NT2/D1 (cell line): ENCODE measurements around the gene SUV39H2.

Source experiments
- DNase-seq: peaks from one replicate; pipeline ENCODE4 v3.0.0-alpha.2; 2011; ENCODE audit warnings: low read depth, low spot score
- H3K27me3 ChIP-seq: 2 replicates; pipeline ENCODE4 v1.6.0; 2011; ENCODE audit warnings: mild to moderate bottlenecking; ENCODE audit not compliant: insufficient read length, insufficient read depth
- H3K36me3 ChIP-seq: 2 replicates; pipeline ENCODE4 v1.6.1; 2011; ENCODE audit warnings: mild to moderate bottlenecking, low read length, mixed read lengths; ENCODE audit not compliant: insufficient read depth, insufficient read length
- H3K4me1 ChIP-seq: 2 replicates; pipeline ENCODE4 v1.5.1; 2011; ENCODE audit not compliant: insufficient read depth, insufficient read length
- H3K4me3 ChIP-seq: 2 replicates; pipeline ENCODE4 v1.5.1; 2011; ENCODE audit warnings: low read depth; ENCODE audit not compliant: insufficient read length
- H3K9ac ChIP-seq: 2 replicates; pipeline ENCODE4 v1.6.0; 2011; ENCODE audit warnings: low read depth; ENCODE audit not compliant: insufficient read length
- H3K9me3 ChIP-seq: 2 replicates; pipeline ENCODE4 v1.5.1; 2011; ENCODE audit warnings: mild to moderate bottlenecking, low read length; ENCODE audit not compliant: insufficient read depth
- SUZ12 ChIP-seq: IDR thresholded peaks from 2 replicates; pipeline ENCODE4 v1.6.1; 2011; ENCODE audit not compliant: insufficient read length, insufficient read depth; ENCODE audit errors: extremely low read depth
- YY1 ChIP-seq: IDR thresholded peaks from 2 replicates; pipeline ENCODE4 v1.6.1; 2011; ENCODE audit not compliant: insufficient read length, insufficient read depth
- ZNF274 ChIP-seq: IDR thresholded peaks from 2 replicates; pipeline ENCODE4 v1.6.1; 2011; ENCODE audit warnings: mild to moderate bottlenecking, low read depth, low read length

Gene SUV39H2

DNA sequence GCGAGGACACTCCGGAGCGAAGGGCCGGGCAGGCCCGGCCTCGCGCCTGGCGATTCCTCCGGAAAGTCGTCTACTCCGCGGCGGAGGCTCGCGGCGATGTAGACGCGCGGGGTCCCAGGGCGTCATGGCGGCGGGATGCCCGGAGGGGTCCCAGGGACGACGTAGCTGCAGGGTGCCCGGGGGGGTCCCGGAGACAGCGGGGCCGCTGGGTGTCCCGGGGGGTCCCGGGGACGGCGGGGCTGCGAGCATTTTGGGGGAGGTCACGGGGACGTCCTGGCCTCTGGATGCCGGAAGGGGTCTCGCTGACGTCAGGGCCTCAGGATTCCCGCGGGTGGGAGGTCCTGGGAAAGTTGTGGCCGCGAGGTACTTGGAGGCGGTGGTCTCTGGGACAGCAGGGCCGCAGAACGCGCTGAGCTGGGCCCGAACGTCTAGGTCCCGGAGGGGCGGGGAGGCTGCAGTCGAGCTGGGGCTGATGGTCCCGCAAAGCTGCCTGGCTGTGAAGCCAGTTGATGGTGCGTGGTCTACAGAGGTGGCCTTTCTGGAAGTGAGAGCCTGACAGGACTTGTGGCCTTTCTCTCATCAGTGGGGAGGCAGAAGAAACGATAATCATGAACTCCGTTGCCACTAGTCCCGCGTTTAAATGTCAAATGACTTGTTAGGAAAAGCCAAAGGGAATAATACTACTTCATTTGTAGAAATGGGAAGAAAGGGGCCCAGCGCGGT is 39.9 kb upstream of the SUV39H2 start:
- H3K36me3 ChIP-seq = peaks cover 42% of the 10 kb centered on the region
- H3K27me3 ChIP-seq = no peaks in the 10 kb centered on the region
- peak overlapping the region; percentile 98 for H3K4me3 ChIP-seq
- DNase-seq = no peak
- no peaks in the 10 kb centered on the region for H3K4me1 ChIP-seq
- TF ChIP-seq YY1 = no peak
- TF ChIP-seq SUZ12 = no peak
- no peak for TF ChIP-seq ZNF274
- H3K9me3 ChIP-seq = no peaks in the 10 kb centered on the region
- peak overlapping the region; percentile 98 for H3K9ac ChIP-seq

DNA sequence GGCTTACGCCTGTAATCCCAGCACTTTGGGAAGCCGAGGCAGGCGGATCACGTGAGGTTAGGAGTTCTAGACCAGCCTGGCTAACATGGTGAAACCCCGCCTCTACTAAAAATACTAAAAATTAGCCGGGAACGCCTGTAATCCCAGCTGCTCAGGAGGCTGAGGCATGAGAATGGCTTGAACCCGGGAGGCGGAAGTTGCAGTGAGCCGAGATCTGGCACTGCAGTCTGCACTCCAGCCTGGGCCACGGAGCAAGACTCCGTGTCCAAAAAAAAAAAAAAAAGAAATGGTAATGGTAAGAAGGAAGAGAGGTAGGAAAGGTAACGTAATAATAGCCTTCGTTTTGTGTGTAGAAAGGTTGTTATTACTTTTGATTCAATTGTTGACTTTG is 39.4 kb upstream of the SUV39H2 start:
- H3K27me3 ChIP-seq = no peaks in the 10 kb centered on the region
- H3K4me3 ChIP-seq = peak overlapping the region; percentile 98
- H3K4me1 ChIP-seq = no peaks in the 10 kb centered on the region
- H3K36me3 ChIP-seq = peaks cover 48% of the 10 kb centered on the region
- no peaks in the 10 kb centered on the region for H3K9me3 ChIP-seq
- H3K9ac ChIP-seq = peak overlapping the region; percentile 98
- no peak for DNase-seq
- TF ChIP-seq YY1 (no peak), ZNF274 (no peak), SUZ12 (no peak)

GRCh38 chr10:14840178-14840577 is 38.5 kb upstream of the SUV39H2 start:
- Histone ChIP-seq H3K4me3 (no peak overlapping the region), H3K27me3 (no peaks in the 10 kb centered on the region), H3K9me3 (no peaks in the 10 kb centered on the region), H3K9ac (no peak overlapping the region), H3K4me1 (no peaks in the 10 kb centered on the region), H3K36me3 (peaks cover 56% of the 10 kb centered on the region)
- no peak for DNase-seq
- TF ChIP-seq SUZ12 = no peak
- TF ChIP-seq ZNF274 = no peak
- no peak for TF ChIP-seq YY1

GRCh38 chr10:14843327-14843988 is 35.2 kb upstream of the SUV39H2 start:
- no peak for DNase-seq
- no peak overlapping the region for H3K9ac ChIP-seq
- H3K9me3 ChIP-seq = no peaks in the 10 kb centered on the region
- peaks cover 71% of the 10 kb centered on the region for H3K36me3 ChIP-seq
- no peak overlapping the region for H3K4me3 ChIP-seq
- H3K27me3 ChIP-seq = no peaks in the 10 kb centered on the region
- TF ChIP-seq ZNF274 (no peak), SUZ12 (no peak), YY1 (no peak)
- H3K4me1 ChIP-seq = no peaks in the 10 kb centered on the region

GRCh38 chr10:14844948-14845347 is 33.7 kb upstream of the SUV39H2 start:
- Histone ChIP-seq H3K36me3 (peaks cover 77% of the 10 kb centered on the region), H3K4me3 (no peak overlapping the region), H3K27me3 (no peaks in the 10 kb centered on the region), H3K9me3 (no peaks in the 10 kb centered on the region), H3K4me1 (no peaks in the 10 kb centered on the region), H3K9ac (no peak overlapping the region)
- TF ChIP-seq YY1 = no peak
- no peak for TF ChIP-seq ZNF274
- no peak for TF ChIP-seq SUZ12
- no peak for DNase-seq

DNA sequence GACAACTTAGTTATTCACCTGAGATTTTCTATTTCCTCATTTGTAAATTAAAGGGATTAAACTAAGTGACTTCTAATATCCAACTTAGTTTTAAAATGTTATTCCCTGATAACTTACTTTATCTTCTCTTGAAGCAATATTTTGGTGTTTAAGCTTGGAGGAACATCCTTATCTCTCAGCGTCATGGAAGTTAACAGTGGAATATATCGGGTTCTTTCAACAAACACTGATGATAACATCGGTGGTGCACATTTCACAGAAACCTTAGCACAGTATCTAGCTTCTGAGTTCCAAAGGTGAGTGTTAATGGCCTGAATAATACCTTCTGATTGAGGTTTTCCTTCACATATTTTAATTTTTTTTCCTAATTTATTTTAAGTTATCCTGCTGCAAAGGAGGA is 26.4 kb upstream of the SUV39H2 start:
- Histone ChIP-seq H3K9me3 (no peaks in the 10 kb centered on the region), H3K4me1 (no peaks in the 10 kb centered on the region), H3K4me3 (no peak overlapping the region), H3K27me3 (no peaks in the 10 kb centered on the region), H3K36me3 (peaks cover 52% of the 10 kb centered on the region), H3K9ac (no peak overlapping the region)
- TF ChIP-seq YY1 (no peak), SUZ12 (no peak), ZNF274 (no peak)
- no peak for DNase-seq

DNA sequence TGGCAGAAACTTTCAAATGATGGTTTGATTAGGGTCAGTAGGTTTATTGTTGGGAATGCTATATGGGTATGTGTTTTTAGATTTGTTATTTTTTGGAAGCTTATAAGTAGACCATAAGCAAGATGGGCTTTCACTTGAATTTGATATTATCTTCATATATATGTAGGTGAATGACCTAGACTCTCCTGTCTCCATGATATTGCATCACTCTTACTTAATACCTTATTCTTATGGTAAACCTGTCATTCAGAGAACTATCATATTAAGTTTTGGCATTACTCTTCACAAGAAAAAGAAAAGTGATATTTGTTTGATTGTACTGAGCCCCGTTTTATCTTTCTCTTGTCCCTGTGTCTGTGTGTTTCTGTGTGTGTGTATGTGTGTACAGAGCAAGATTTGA is 23.2 kb upstream of the SUV39H2 start:
- H3K9me3 ChIP-seq = no peaks in the 10 kb centered on the region
- H3K4me1 ChIP-seq = no peaks in the 10 kb centered on the region
- H3K4me3 ChIP-seq = no peak overlapping the region
- H3K36me3 ChIP-seq = peaks cover 48% of the 10 kb centered on the region
- TF ChIP-seq ZNF274 (no peak), SUZ12 (no peak), YY1 (no peak)
- no peak overlapping the region for H3K9ac ChIP-seq
- no peak for DNase-seq
- no peaks in the 10 kb centered on the region for H3K27me3 ChIP-seq
